ES-I3 (cell line): Measurements from ENCODE around the gene SPATA2.
"Not testable (repeated sequence)": the region's sequence is repeated elsewhere in the genome, so short reads cannot be mapped to it uniquely, and the experiment has no call there.

Experiments used
- H3K36me3 ChIP-seq: 2 replicates; pipeline ENCODE4 v1.6.1; 2013; ENCODE audit warnings: mild to moderate bottlenecking, low read length, control low read depth, moderate library complexity; ENCODE audit not compliant: insufficient read depth
- H3K4me1 ChIP-seq: 2 replicates; pipeline ENCODE4 v1.6.1; 2013; ENCODE audit warnings: mild to moderate bottlenecking, control low read depth, low read length; ENCODE audit not compliant: insufficient read depth
- H3K9ac ChIP-seq: 2 replicates; pipeline ENCODE4 v1.6.1; 2013; ENCODE audit warnings: low read depth, mild to moderate bottlenecking, low read length, moderate library complexity
- H3K9me3 ChIP-seq: 2 replicates; pipeline ENCODE4 v1.6.1; 2013; ENCODE audit warnings: mild to moderate bottlenecking, low read length, moderate library complexity; ENCODE audit not compliant: control insufficient read depth, insufficient read depth

Gene SPATA2

DNA sequence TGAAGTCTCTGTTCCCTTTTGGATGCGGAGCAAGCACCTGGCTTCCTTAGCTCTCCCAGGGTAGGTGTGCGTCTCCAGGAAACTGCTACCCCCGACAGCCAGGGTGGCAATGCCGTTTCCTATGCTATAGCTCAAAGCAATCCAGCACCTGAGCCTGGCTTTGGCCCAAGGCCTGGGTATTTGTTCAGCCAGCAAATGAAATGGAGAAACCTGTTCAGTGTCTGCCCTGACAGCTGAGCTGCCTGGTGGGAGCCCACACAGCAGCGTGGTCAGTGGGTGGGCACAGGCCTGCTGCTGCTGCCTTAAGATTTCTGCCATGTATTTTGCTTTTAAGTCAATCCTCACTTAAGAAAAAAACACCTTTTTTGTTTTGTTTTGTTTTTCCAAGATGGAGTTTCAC is 13.7 kb downstream of the SPATA2 start:
- Histone ChIP-seq H3K36me3 (peaks cover 9% of the 10 kb centered on the region), H3K9me3 (no peaks in the 10 kb centered on the region), H3K9ac (no peak overlapping the region), H3K4me1 (no peaks in the 10 kb centered on the region)

GRCh38 chr20:49899541-49900383 is 15.6 kb downstream of the SPATA2 start:
- Histone ChIP-seq H3K4me1 (no peaks in the 10 kb centered on the region), H3K36me3 (no peaks in the 10 kb centered on the region), H3K9me3 (no peaks in the 10 kb centered on the region), H3K9ac (no peak overlapping the region)

- H3K36me3 ChIP-seq: no peaks in the 10 kb centered on the region
- H3K9me3 ChIP-seq: no peaks in the 10 kb centered on the region
- peaks cover 2% of the 10 kb centered on the region; the same call in 1 of the 2 replicates for H3K4me1 ChIP-seq
- H3K9ac ChIP-seq: no peak overlapping the region
These were observed 19.1 kb downstream of the SPATA2 start for GRCh38 chr20:49896204-49896603.

- H3K9me3 ChIP-seq, H3K9ac ChIP-seq, H3K4me1 ChIP-seq, H3K36me3 ChIP-seq: not testable (repeated sequence)
These were observed 19.7 kb downstream of the SPATA2 start for GRCh38 chr20:49895474-49896093.

DNA sequence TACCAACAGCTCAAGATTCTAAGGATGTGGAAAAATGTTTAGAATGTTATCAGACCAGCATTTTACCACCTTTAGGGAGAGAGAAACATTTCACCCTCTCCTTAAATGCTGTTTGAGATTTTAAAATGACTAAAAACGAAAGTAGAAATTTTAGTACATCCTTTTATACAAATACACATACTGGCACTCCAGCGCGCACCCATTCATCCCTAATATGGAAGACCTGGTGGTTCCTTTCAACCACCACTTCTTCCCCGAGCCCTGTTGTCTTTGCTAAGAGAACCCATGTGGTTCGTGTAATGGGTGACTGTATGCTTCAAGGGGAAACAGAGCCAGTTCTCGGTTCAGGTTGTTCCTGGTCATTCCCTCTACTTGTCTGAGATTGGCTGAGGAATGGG is 21.3 kb downstream of the SPATA2 start:
- H3K4me1 ChIP-seq: peaks cover 9% of the 10 kb centered on the region; the same call in 1 of the 2 replicates
- no peak overlapping the region for H3K9ac ChIP-seq
- no peaks in the 10 kb centered on the region for H3K36me3 ChIP-seq
- no peaks in the 10 kb centered on the region for H3K9me3 ChIP-seq

GRCh38 chr20:49893242-49894072 is 21.9 kb downstream of the SPATA2 start:
- Histone ChIP-seq H3K4me1 (peaks cover 9% of the 10 kb centered on the region; the same call in 1 of the 2 replicates), H3K36me3 (no peaks in the 10 kb centered on the region), H3K9ac (no peak overlapping the region), H3K9me3 (no peaks in the 10 kb centered on the region)

DNA sequence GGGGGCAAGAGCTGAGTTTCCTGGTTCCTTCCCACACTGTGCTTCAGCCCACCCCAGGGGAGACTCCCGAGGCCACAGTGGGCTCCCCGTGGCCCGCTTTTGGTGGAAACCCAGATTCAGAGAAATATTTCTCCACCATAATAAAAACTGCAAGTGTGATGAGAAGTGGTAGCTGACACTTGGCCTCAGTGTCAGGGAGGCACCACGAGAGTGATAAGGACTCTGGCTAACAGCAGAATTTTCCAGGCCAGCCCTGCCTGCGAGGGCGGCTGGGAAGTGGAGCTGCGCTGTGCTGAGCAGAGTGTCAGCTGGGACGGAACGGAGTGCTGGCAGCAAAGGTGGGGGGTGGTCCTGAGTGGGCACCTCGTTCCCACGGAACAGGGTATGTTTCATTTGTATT is 22.5 kb downstream of the SPATA2 start:
- no peaks in the 10 kb centered on the region for H3K9me3 ChIP-seq
- H3K36me3 ChIP-seq: no peaks in the 10 kb centered on the region
- no peak overlapping the region for H3K9ac ChIP-seq
- peaks cover 9% of the 10 kb centered on the region; the same call in 1 of the 2 replicates for H3K4me1 ChIP-seq

DNA sequence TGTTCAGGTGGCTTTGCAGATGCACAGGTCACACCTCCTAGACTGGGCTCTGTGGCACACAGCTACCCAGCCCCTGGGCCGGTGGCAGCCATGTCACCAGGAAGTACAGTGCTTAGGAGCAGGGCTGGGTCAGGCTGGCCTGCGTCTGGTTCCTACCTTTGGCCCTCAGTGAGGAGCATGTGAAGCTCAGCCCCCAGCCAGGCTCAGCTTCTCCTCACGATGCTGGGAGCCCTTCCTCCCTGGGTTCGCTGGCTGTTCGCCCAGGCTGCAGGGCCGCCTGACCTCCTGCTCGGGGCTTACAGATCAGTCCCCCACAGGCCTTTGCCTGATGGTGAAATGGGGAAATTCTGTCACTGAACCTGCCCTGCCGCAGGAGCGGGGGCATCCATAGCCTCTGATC is 23.1 kb downstream of the SPATA2 start:
- no peak overlapping the region for H3K9ac ChIP-seq
- H3K36me3 ChIP-seq: no peaks in the 10 kb centered on the region; the same call in 1 of the 2 replicates
- H3K9me3 ChIP-seq: no peaks in the 10 kb centered on the region
- H3K4me1 ChIP-seq: peaks cover 9% of the 10 kb centered on the region; the same call in 1 of the 2 replicates

DNA sequence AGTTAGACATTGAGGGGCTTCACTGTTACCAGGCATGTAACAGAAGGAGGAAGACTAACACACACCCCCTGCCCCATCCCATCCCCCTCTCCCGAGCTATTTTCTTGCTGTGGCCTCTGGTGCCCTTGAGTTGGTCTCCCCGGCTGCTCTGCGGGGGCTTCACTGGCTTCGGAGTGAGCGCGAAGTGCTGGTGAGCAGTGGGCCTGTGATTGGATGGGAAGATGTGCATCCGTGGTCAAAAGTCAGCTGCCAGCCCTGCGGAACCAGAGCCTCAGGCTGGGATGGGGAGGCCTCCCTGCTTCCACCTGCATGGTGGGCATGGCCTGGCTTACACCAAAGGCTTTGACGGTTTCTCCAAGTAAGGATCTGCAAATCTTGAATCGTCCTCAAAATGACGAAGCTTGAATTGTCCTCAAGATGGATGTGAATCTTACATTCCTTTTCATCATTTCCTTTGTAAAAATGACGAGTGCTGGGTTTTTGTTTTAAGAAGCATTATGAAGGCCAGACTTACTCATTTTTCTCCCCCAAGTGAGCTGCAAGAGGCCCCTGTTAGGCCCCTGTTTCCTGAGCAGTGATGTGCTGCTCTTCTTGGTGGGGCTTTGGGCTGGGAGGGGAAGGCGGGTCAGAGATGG is 23.7 kb downstream of the SPATA2 start:
- no peak overlapping the region for H3K9ac ChIP-seq
- H3K9me3 ChIP-seq: no peaks in the 10 kb centered on the region
- H3K4me1 ChIP-seq: peaks cover 9% of the 10 kb centered on the region; the same call in 1 of the 2 replicates
- H3K36me3 ChIP-seq: no peaks in the 10 kb centered on the region; the same call in 1 of the 2 replicates

DNA sequence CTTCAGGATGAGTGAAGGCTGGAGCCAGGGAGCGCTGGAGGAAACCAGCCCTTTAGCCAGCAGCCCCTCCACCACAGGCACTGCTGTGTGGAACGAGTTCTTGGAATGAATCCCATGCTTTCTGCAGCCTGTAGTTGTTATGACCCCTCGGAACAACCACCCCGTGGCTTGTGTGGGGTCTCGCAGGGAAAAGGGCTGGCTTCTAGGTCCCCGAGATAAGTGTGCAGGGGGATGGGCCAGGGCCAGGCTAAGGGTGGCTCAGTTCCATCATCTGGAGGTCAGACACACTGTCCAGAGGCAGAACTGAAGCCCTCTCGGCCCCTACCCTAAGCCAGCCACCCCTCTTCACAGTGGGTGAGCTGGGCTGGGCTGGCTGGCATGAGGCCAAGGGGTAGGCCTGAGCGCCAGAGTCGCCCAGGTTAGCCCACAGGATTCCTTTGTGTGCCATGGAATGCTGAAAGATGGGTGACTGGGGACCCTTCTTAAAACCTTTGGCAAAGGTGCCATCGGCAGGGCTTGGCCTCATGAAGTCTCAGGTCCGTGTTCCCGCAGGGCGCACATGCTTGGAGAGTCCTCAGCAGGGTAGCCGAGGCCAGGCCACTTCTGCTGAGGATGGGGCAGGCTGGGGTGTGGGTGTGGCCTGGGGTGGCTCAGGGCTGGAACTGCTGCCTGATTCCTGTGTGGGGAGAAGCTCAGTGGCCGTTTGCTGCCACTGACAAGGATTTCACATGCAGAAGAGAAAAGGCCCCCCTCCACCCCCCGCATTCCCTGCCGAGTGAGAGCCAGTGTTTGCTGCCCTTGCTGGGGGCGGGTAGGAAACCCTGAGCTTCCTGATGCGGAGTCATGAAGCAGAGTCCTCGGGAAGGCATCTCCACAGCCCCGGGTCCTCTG is 24.6 kb downstream of the SPATA2 start:
- H3K4me1 ChIP-seq: peaks cover 9% of the 10 kb centered on the region; the same call in 1 of the 2 replicates
- no peaks in the 10 kb centered on the region for H3K9me3 ChIP-seq
- no peaks in the 10 kb centered on the region; the same call in 1 of the 2 replicates for H3K36me3 ChIP-seq
- no peak overlapping the region for H3K9ac ChIP-seq

GRCh38 chr20:49889935-49890333 is 25.4 kb downstream of the SPATA2 start:
- peaks cover 9% of the 10 kb centered on the region; the same call in 1 of the 2 replicates for H3K4me1 ChIP-seq
- H3K9me3 ChIP-seq: no peaks in the 10 kb centered on the region
- no peak overlapping the region for H3K9ac ChIP-seq
- no peaks in the 10 kb centered on the region; the same call in 1 of the 2 replicates for H3K36me3 ChIP-seq

DNA sequence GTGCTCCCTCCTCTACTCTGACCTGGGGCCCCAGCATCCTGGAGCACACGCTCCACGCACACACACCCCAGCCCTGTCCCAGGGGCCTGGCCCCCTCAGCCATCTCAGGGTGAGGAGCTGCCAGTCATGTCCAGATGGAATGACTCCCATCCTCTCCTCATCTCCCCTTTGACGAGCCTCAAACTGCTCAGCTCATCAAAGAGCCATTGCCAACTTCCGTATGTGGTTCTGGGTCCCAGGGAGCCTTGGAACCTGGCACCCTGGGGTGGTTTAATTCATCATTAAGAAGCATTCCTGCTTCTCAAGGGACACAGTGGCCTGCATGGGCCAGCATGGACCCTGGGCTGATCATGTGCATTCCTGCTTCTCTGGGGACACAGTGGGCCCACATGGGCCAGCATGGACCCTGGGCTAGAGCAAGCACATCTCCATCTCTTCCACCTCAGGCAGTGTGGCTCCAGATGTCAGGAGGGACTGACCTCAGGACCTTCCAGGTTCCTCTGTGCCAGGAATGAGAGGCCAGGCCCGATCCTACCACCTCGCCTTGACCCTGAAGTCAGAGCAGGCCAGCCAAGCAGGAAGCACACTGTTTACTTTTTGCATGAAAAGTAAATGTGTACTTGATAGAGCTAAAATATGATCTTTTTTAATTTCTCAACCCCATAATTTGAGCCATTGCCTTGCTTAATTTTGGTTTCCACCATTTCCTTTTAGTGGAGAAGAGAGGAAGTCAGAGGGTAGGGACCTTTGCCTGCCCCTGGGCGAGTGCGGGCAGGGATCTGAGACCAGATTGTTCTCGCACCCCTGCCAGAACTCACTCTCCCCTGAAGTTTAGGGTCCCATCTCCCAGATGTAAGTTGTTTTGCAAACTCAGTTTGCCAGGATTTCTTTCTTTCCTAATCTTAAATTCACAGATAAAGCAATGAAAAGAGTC is 26.1 kb downstream of the SPATA2 start:
- no peaks in the 10 kb centered on the region; the same call in 1 of the 2 replicates for H3K36me3 ChIP-seq
- peaks cover 9% of the 10 kb centered on the region; the same call in 1 of the 2 replicates for H3K4me1 ChIP-seq
- no peak overlapping the region for H3K9ac ChIP-seq
- no peaks in the 10 kb centered on the region for H3K9me3 ChIP-seq
